ENCODE data around the gene ITPK1. TPM values are rescaled to one million over a fixed set of nuclear protein-coding genes. Genes with fewer than 3 reads are reported as not detected.

The ITPK1 gene
- total RNA-seq, 2 experiments from 2014 or later, result 78.5 to 83.5 TPM

DNA sequence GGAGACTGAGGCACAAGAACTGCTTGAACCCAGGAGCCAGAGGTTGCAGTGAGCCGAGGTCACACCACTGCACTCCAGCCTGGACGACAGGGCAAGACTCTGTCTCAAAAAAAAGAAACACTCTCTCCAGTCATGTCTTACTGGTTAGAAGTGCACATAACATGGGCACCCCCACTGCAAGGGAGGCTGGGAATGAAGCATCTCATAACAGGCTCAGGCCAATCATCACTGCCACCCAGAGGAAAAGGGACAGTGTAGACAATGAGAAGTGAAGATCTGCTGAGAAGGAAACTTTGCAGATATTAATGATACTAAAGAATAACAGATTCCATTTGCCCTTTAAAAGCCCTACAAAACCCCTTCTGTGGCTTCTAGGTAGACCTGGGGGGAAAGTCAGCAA is 66.9 kb downstream of the ITPK1 start:
- CTCF ChIA-PET, result interaction anchor here (1.7 kb wide), 1 partner anchor 65 kb away, joined by 5 read pairs; no protein-coding TSS in a partner anchor

DNA sequence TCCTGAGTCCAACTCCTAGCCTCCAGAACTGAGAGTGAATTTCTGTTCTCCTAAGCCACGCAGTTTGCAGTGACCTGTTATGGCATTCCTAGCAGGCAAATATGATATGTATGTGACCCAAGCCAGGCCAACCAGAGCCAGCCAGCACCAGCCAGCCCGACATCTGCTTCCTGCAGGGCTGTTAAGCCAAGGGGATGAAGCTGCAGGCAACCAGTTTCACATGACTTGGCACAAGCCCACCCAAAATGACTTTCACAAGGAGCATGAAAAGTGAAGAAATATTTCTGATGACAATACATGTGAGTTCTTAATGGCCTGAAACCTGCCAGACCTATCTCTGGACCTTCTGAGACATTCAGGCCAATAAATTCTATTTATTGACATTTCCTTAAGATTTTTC is 68.1 kb downstream of the ITPK1 start:
- POLR2A ChIA-PET, result interaction anchor here (0.6 to 0.7 kb wide), 2 partner anchors 13 to 776 kb away, joined by 3 read pairs; no protein-coding TSS in a partner anchor
- CTCF ChIA-PET, result interaction anchor here (0.7 to 1.7 kb wide), 2 partner anchors 60 to 66 kb away, joined by 3 to 5 read pairs; no protein-coding TSS in a partner anchor

More for the DNA sequence above, 66.9 kb downstream of the ITPK1 start:
- ATAC-seq (no peak), DNase-seq (no peak)
- peak overlapping the region; percentile 39 for H3K27ac Mint-ChIP-seq
- H3K4me3 Mint-ChIP-seq, result no peak overlapping the region
- peaks cover 21% of the 10 kb centered on the region for H3K36me3 Mint-ChIP-seq (ENCODE audit: low read depth)
- TF ChIP-seq, protein P1, sequence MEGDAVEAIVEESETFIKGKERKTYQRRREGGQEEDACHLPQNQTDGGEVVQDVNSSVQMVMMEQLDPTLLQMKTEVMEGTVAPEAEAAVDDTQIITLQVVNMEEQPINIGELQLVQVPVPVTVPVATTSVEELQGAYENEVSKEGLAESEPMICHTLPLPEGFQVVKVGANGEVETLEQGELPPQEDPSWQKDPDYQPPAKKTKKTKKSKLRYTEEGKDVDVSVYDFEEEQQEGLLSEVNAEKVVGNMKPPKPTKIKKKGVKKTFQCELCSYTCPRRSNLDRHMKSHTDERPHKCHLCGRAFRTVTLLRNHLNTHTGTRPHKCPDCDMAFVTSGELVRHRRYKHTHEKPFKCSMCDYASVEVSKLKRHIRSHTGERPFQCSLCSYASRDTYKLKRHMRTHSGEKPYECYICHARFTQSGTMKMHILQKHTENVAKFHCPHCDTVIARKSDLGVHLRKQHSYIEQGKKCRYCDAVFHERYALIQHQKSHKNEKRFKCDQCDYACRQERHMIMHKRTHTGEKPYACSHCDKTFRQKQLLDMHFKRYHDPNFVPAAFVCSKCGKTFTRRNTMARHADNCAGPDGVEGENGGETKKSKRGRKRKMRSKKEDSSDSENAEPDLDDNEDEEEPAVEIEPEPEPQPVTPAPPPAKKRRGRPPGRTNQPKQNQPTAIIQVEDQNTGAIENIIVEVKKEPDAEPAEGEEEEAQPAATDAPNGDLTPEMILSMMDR (IDR thresholded peaks at IDR 0.05), result no peak
- intact Hi-C loops (cut with micrococcal nuclease), result no loop called here
- no peaks in the 10 kb centered on the region for H3K27me3 Mint-ChIP-seq
- H3K9me3 Mint-ChIP-seq, result no peaks in the 10 kb centered on the region
- H3K4me1 Mint-ChIP-seq (ENCODE audit: low read depth), result peaks cover 39% of the 10 kb centered on the region
- POLR2A ChIA-PET, result no interaction called here

DNA sequence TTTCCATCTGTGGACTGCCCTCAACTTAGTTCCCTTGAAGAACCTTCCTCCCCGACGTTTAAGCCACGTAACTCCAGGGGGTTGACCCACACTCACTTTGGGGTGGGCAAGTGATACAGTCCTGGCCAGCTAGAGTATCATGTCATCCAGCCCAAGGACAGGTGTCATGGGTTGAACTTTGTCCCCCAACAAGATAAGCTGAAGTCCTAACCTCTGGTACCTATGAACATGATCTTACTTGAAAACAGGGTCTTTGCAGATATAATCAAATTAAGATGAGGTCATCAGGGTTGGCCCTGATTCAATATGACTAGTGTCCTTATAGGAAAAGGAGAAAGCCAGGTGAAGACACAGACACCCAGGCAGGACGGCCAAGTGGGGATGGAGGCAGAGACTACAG is 68.6 kb downstream of the ITPK1 start:
- intact Hi-C loops (cut with micrococcal nuclease), result no loop called here
- Mint-ChIP-seq H3K4me3 (no peak overlapping the region), H3K27me3 (no peaks in the 10 kb centered on the region), H3K36me3 (ENCODE audit: low read depth) (peaks cover 21% of the 10 kb centered on the region), H3K9me3 (no peaks in the 10 kb centered on the region), H3K4me1 (ENCODE audit: low read depth) (peaks cover 51% of the 10 kb centered on the region), H3K27ac (peak overlapping the region; percentile 18)
- no peak for ATAC-seq
- TF ChIP-seq, protein P1 (IDR thresholded peaks at IDR 0.05), result no peak
- ChIA-PET POLR2A (interaction anchor here (0.6 kb wide), 1 partner anchor 777 kb away, joined by 3 read pairs; no protein-coding TSS in a partner anchor), CTCF (no interaction called here)
- DNase-seq, result no peak

More for the DNA sequence above, 68.1 kb downstream of the ITPK1 start:
- H3K9me3 Mint-ChIP-seq, result no peaks in the 10 kb centered on the region
- H3K27me3 Mint-ChIP-seq, result no peaks in the 10 kb centered on the region
- intact Hi-C loops (cut with micrococcal nuclease), result no loop called here
- H3K36me3 Mint-ChIP-seq (ENCODE audit: low read depth), result peaks cover 21% of the 10 kb centered on the region
- DNase-seq (no peak), ATAC-seq (no peak)
- no peak overlapping the region for H3K4me3 Mint-ChIP-seq
- no peak overlapping the region for H3K27ac Mint-ChIP-seq
- peaks cover 46% of the 10 kb centered on the region for H3K4me1 Mint-ChIP-seq (ENCODE audit: low read depth)
- TF ChIP-seq, protein P1 (IDR thresholded peaks at IDR 0.05), result no peak

DNA sequence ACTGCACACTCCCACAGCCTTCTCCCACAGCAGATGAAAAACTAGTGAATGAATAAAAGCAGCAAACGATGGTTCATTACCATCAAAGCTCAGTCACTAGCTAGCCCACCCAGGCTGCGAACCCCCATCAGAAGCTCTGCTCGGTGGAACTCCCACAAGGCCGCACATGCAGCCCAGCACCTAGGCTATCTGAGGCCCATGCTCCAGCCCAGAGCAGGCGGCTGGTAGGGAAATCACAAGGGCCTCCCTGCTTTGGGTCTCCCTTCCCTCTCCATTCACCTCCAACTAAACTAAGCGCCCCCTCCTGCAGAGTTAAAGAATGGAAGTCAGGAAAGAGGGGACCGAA is 69.0 kb downstream of the ITPK1 start:
- CTCF ChIA-PET, result no interaction called here
- no peaks in the 10 kb centered on the region for H3K9me3 Mint-ChIP-seq
- H3K36me3 Mint-ChIP-seq (ENCODE audit: low read depth), result peaks cover 18% of the 10 kb centered on the region
- ATAC-seq (no peak), DNase-seq (no peak)
- intact Hi-C loops (cut with micrococcal nuclease), result no loop called here
- H3K4me3 Mint-ChIP-seq, result no peak overlapping the region
- POLR2A ChIA-PET, result no interaction called here
- peaks cover 56% of the 10 kb centered on the region for H3K4me1 Mint-ChIP-seq (ENCODE audit: low read depth)
- H3K27ac Mint-ChIP-seq, result peak overlapping the region; percentile 18
- no peaks in the 10 kb centered on the region for H3K27me3 Mint-ChIP-seq
- TF ChIP-seq, protein P1 (IDR thresholded peaks at IDR 0.05), result no peak

DNA sequence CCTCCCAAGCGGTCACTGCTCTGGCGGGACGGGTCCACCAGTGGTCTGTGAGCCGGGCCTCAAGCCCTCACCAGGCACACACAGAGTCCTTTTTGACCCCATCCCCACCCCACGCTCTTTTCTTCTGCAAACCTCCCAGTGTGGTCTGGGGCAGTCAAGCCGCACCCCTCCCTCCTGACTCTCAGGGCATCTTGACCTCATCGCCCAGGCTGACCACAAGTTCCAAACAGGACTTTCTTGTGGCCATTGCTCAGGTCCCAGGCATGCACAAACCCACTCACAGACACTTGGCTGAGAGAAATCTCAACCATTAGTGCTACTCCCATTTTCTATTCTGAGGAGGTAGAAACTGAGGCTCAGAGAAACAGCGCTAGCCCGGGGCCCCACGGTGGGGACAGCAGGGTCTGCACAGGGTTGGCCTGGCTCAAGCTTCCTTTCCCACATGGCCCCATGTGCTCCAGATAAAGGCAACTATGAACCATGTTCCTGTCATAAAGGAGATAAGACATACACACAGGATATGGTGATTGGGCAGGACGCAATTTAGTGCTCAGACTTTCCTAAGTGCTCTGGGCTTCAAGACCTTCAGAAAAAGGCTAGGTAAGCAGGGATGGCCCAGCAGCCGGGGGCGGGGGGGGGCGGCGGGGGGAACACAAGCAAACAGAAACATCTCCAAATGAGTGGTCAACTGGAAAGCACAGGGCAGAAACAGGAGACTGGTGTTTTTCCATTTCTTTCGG is 69.6 kb downstream of the ITPK1 start:
- POLR2A ChIA-PET, result no interaction called here
- Mint-ChIP-seq H3K27ac (peak overlapping the region; percentile 61), H3K9me3 (no peaks in the 10 kb centered on the region), H3K4me3 (no peak overlapping the region), H3K27me3 (no peaks in the 10 kb centered on the region), H3K4me1 (ENCODE audit: low read depth) (peaks cover 61% of the 10 kb centered on the region), H3K36me3 (ENCODE audit: low read depth) (peaks cover 18% of the 10 kb centered on the region)
- DNase-seq (no peak), ATAC-seq (no peak)
- TF ChIP-seq, protein P1 (IDR thresholded peaks at IDR 0.05), result no peak
- CTCF ChIA-PET, result no interaction called here
- intact Hi-C loops (cut with micrococcal nuclease), result no loop called here
